RWPE2 (cell line): ENCODE data around the gene ADAP1.

ENCODE experiments used
- ATAC-seq: fragments of 200-7000 bp; cut with Tn5 transposase; 3 replicates; pipeline ENCODE4 v1.9.1; 2021; ENCODE audit warnings: low read depth
- DNase-seq: peaks from one replicate; pipeline ENCODE4 v3.0.0-alpha.2; 2020; ENCODE audit warnings: low spot score
- H3K27ac ChIP-seq: fragments of 450-650 bp; 2 replicates; pipeline ENCODE4 v1.5.1; 2017; ENCODE audit warnings: mild to moderate bottlenecking; ENCODE audit not compliant: poor library complexity, severe bottlenecking
- H3K27me3 ChIP-seq: fragments of 250-450 bp; sonication (Bioruptor Pico); 2 replicates; pipeline ENCODE4 v1.5.1; 2021; ENCODE audit warnings: mild to moderate bottlenecking, moderate library complexity; ENCODE audit not compliant: insufficient read depth, poor library complexity, severe bottlenecking
- H3K36me3 ChIP-seq: fragments of 250-450 bp; sonication (Bioruptor Pico); 2 replicates; pipeline ENCODE4 v1.5.1; 2020; ENCODE audit warnings: low read depth, mild to moderate bottlenecking, moderate library complexity
- H3K4me1 ChIP-seq: fragments of 250-450 bp; sonication (Bioruptor Pico); 2 replicates; pipeline ENCODE4 v1.5.1; 2021; ENCODE audit warnings: mild to moderate bottlenecking, moderate library complexity; ENCODE audit not compliant: insufficient read depth, poor library complexity, severe bottlenecking
- H3K4me3 ChIP-seq: fragments of 250-450 bp; sonication (Bioruptor Pico); 2 replicates; pipeline ENCODE4 v1.5.1; 2021; ENCODE audit warnings: mild to moderate bottlenecking, moderate library complexity; ENCODE audit not compliant: severe bottlenecking
- H3K9me3 ChIP-seq: fragments of 250-450 bp; sonication (Bioruptor Pico); 2 replicates; pipeline ENCODE4 v1.5.1; 2021; ENCODE audit warnings: mild to moderate bottlenecking, moderate library complexity; ENCODE audit not compliant: severe bottlenecking
- TF ChIP-seq, protein P1 (sequence below): fragments of 450-650 bp; IDR thresholded peaks from one replicate; pipeline ENCODE4 v1.5.1; 2017; ENCODE audit warnings: mild to moderate bottlenecking, moderate library complexity; ENCODE audit not compliant: poor library complexity, severe bottlenecking

ADAP1 gene

DNA sequence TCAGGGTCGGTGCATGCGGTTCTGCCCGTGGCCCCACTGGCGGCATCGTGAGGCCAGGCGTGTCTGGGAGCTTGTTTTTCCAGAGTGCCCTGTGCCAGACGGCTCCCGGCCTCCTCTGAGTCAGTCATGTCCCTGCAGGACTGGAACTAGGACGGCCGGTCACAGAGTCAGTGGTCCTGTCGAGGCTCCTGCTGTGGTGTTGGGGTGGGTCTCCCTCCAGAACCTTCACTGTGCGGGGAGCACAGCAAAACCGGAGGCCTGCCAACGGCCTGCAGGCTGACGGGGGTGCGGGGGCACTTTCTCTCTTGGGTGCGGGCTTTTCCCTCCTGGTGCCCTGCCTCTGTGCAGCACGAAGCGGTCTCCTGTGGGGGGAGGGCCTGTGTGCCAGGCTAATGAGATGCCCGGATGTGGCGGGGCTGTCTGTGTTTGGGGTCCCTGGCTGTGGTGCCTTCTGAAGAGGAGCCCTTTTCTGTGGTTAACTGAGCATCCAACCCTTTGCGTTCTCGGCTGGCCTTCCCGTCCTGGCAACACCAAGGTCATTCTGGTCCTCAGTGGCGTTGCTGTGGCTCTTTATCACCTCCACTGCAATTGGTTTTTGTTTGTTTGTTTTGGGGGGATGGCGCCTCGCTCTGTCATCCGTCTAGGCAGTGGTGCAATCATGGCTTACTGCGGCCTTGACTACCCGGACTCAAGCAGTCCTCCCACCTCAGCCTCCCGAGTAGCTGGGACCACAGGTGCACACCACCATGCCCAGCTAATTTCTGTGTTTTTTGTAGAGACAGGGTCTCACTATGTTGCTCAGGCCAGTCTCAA is 70.1 kb downstream of the ADAP1 start:
- DNase-seq (peak; percentile 54), ATAC-seq (no peak; the same call in 2 of the 3 replicates)
- TF ChIP-seq, protein P1, sequence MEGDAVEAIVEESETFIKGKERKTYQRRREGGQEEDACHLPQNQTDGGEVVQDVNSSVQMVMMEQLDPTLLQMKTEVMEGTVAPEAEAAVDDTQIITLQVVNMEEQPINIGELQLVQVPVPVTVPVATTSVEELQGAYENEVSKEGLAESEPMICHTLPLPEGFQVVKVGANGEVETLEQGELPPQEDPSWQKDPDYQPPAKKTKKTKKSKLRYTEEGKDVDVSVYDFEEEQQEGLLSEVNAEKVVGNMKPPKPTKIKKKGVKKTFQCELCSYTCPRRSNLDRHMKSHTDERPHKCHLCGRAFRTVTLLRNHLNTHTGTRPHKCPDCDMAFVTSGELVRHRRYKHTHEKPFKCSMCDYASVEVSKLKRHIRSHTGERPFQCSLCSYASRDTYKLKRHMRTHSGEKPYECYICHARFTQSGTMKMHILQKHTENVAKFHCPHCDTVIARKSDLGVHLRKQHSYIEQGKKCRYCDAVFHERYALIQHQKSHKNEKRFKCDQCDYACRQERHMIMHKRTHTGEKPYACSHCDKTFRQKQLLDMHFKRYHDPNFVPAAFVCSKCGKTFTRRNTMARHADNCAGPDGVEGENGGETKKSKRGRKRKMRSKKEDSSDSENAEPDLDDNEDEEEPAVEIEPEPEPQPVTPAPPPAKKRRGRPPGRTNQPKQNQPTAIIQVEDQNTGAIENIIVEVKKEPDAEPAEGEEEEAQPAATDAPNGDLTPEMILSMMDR = no peak
- peaks cover 31% of the 10 kb centered on the region for H3K36me3 ChIP-seq
- no peaks in the 10 kb centered on the region for H3K9me3 ChIP-seq
- H3K27ac ChIP-seq = no peak overlapping the region
- no peaks in the 10 kb centered on the region for H3K27me3 ChIP-seq
- H3K4me3 ChIP-seq = no peak overlapping the region
- no peaks in the 10 kb centered on the region for H3K4me1 ChIP-seq

DNA sequence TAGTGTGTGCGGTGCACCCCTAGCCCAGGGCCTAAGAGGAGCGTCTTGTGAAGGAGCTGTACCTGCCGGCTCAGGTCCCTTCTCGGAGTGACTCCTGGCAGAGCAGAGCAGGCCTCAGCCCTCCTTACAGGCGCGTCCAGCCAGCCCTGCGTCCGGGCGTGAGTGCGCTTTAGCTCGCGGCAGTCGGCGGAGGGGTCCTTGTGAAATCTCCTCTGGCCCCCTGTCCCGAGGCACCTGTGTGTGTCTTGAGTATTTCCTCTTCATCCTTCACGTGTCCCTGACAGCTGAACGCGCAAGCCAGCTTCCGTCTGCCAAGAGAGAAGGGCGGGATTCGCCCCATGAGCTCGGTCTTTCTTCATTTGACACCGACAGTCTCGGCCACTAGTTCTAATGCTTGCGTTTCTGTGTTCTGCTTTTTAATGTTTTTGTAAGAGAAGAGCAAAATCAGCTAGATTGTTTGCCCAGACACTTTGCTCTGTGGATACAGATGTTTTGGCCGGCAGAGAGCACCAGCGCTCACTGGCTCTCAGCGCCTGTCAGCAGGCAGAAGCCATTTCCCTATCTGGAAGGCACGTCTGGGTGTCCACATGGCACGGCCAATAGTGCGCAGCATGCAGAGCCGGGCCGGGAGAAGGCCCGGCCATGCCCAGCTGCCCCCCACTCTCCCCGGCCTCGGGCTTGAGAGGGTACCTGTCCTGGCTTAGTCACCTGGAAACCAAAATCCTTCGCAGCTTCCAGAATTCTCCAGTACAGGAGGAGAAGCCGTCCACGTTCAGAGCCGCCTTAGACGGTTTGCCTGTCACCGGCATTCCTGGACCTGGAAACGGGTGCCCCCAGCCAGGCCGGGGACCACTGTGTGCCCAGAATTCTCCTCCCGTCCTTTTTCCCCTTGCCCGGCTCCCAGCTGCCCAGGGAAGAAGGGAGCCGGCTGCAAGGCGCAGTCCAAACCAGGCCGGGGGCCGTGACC is 71.1 kb downstream of the ADAP1 start:
- no peak for ATAC-seq
- H3K4me3 ChIP-seq = no peak overlapping the region
- no peaks in the 10 kb centered on the region for H3K27me3 ChIP-seq
- TF ChIP-seq, protein P1 = no peak
- no peak overlapping the region for H3K27ac ChIP-seq
- peaks cover under 1% of the 10 kb centered on the region for H3K4me1 ChIP-seq
- H3K9me3 ChIP-seq = no peaks in the 10 kb centered on the region
- peaks cover 38% of the 10 kb centered on the region for H3K36me3 ChIP-seq
- DNase-seq = peak; percentile 51

DNA sequence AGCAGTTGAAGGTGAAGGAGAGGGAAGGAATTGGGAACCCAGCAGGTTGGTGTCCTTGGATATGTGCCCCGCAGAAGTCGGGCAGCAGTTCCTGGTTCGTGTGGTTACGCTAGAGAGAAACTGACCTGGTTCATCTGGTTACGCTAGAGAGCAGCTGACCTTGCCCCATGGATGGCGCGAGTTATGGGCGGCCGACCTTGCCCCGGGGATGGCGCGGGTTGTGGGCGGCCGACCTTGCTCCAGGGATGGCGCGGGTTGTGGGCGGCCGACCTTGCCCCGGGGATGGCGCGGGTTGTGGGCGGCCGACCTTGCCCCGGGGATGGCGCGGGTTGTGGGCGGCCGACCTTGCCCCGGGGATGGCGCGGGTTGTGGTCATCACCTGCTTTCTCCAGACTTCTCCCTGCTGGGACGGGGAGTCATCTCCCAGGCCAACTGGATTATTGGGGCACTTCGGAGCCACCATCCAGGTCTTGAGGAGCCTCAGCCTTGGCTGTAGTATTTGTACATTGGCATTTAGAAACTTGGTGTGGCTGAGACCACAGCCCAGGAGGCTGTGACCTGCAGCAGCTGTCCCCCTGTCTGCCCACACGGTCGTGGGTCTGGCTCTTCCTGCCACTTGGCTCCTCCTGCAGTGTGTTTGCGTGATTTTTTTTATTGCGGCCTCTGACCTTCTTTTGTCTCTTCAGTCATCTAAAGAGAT is 72.0 kb downstream of the ADAP1 start:
- no peak for ATAC-seq
- H3K36me3 ChIP-seq = peaks cover 34% of the 10 kb centered on the region
- H3K4me1 ChIP-seq = peaks cover 2% of the 10 kb centered on the region
- H3K4me3 ChIP-seq = no peak overlapping the region
- no peak overlapping the region for H3K27ac ChIP-seq
- DNase-seq = peak; percentile 34
- H3K9me3 ChIP-seq = no peaks in the 10 kb centered on the region
- no peaks in the 10 kb centered on the region for H3K27me3 ChIP-seq
- TF ChIP-seq, protein P1 = no peak

DNA sequence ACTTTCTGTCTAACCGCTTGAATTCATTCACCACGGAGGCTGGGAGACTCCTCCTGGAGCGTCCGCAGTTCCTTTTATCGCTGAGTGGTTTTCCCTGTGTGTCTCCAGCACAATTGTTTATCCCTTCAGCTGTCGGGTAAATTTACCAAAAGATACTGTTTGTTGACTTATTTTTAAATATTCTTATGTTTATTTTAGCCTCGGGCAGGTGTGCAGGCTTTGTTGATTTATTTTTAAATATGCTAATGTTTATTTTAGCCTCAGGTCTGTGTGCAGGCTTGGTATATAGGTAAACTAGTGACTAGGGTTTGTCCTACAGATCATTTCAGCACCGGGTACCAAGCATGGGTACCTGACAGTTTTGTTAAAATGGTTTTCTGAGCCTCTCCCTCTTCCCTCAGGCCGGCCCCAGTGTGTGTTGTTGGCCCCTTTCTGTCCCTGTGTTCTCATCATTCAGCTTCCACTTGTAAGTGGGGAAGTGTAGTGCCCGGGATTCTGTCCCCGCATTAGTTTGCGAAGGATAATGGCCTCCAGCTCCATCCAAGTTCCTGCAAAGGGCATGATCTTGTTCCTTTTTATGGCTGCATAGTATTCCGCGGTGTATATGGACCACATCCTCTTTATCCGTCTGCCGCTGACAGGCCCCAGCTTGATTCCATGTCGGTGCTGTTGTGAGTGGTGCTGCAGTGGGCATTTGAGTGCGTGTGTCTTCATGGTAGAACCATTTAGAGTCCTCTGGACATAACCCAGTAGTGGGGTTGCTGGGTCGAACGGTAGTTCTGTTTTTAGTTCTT is 72.8 kb downstream of the ADAP1 start:
- H3K27me3 ChIP-seq = no peaks in the 10 kb centered on the region
- DNase-seq (peak; percentile 9), ATAC-seq (no peak)
- H3K27ac ChIP-seq = no peak overlapping the region
- TF ChIP-seq, protein P1 = no peak
- peaks cover 2% of the 10 kb centered on the region for H3K4me1 ChIP-seq
- no peak overlapping the region for H3K4me3 ChIP-seq
- no peaks in the 10 kb centered on the region for H3K9me3 ChIP-seq
- H3K36me3 ChIP-seq = peaks cover 26% of the 10 kb centered on the region
